ENCODE measurements around the gene CRISP3. TPM values are rescaled to one million over a fixed set of nuclear protein-coding genes. Genes with fewer than 3 reads are reported as not detected.
"Not testable (repeated sequence)": the region's sequence is repeated elsewhere in the genome, so short reads cannot be mapped to it uniquely, and the experiment has no call there.

The CRISP3 gene
- total and polyA plus RNA-seq, 8 donors, result 0.55 to 6.8 TPM; not detected in 6

DNA sequence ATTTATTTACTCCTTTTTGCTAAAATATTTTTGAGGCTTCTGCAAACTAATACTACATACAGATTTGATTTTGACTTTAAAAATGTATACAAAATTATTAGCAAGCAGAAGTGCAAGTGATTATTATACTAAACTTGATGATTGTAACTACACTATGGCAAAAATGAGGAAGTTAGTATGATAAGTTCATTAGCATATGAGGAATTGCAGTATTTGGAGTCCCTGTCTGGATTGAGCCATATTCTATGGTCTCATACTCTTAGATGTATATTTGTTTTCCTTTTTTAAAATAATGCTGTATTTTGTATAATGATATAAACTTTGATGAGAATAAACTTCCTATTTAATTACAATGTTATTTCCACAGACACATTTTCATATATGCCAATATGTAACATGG is 13.9 kb downstream of the CRISP3 start:
- TF ChIP-seq POLR2A (IDR thresholded peaks at IDR 0.05), result no peak
- TF ChIP-seq, protein P1, sequence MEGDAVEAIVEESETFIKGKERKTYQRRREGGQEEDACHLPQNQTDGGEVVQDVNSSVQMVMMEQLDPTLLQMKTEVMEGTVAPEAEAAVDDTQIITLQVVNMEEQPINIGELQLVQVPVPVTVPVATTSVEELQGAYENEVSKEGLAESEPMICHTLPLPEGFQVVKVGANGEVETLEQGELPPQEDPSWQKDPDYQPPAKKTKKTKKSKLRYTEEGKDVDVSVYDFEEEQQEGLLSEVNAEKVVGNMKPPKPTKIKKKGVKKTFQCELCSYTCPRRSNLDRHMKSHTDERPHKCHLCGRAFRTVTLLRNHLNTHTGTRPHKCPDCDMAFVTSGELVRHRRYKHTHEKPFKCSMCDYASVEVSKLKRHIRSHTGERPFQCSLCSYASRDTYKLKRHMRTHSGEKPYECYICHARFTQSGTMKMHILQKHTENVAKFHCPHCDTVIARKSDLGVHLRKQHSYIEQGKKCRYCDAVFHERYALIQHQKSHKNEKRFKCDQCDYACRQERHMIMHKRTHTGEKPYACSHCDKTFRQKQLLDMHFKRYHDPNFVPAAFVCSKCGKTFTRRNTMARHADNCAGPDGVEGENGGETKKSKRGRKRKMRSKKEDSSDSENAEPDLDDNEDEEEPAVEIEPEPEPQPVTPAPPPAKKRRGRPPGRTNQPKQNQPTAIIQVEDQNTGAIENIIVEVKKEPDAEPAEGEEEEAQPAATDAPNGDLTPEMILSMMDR (IDR thresholded peaks at IDR 0.05), result no peak
- no peak for TF ChIP-seq POLR2AphosphoS5 (IDR thresholded peaks at IDR 0.05)
- no peak for TF ChIP-seq EP300 (IDR thresholded peaks at IDR 0.05)
- no peaks in the 10 kb centered on the region for H3K9me3 ChIP-seq
- no peaks in the 10 kb centered on the region for H3K36me3 ChIP-seq
- no peaks in the 10 kb centered on the region for H3K4me1 ChIP-seq
- intact Hi-C loops (cut with DNase I; ENCODE audit: low total_unique reads), result no loop called here
- no peak for DNase-seq
- no peak overlapping the region for H3K27ac ChIP-seq
- no peaks in the 10 kb centered on the region for H3K27me3 ChIP-seq
- H3K4me3 ChIP-seq, result no peak overlapping the region

DNA sequence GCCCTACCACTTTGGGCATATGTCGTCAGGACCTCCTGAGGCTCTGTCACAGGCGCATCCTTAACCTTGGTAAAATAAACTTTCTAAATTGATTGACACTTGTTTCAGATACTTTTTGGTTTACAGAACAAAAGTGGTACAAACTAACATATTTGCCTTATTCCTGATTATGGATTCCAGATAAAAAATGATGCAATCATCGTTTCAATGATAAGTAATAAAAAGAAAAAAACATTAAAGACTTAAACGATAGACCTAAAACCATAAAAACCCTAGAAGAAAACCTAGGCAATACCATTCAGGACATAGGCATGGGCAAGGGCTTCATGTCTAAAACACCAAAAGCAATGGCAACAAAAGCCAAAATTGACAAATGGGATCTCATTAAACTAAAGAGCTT is 20.3 kb downstream of the CRISP3 start:
- intact Hi-C loops (cut with DNase I; ENCODE audit: low total_unique reads); H3K9me3 ChIP-seq; H3K27ac ChIP-seq; H3K4me1 ChIP-seq; H3K4me3 ChIP-seq; H3K36me3 ChIP-seq; H3K27me3 ChIP-seq; DNase-seq: not testable (repeated sequence)
- 63 to 84% (median 71%) methylated on average over 4 of the region's 4 CpGs for WGBS, 5 donors

GRCh38 chr6:49721297-49721696 is 22.9 kb downstream of the CRISP3 start:
- Histone ChIP-seq H3K9me3 (peaks cover 0 to 10% (median 1%) of the 10 kb centered on the region in 4 donors), H3K27ac (no peak overlapping the region), H3K36me3 (no peaks in the 10 kb centered on the region), H3K27me3 (no peaks in the 10 kb centered on the region), H3K4me1 (no peaks in the 10 kb centered on the region), H3K4me3 (no peak overlapping the region)
- intact Hi-C loops (cut with DNase I; ENCODE audit: low total_unique reads), result no loop called here
- DNase-seq, result no peak
- TF ChIP-seq, protein P1 (IDR thresholded peaks at IDR 0.05), result no peak
- TF ChIP-seq POLR2A (IDR thresholded peaks at IDR 0.05), result no peak
- TF ChIP-seq POLR2AphosphoS5 (IDR thresholded peaks at IDR 0.05), result no peak
- no peak for TF ChIP-seq EP300 (IDR thresholded peaks at IDR 0.05)
- WGBS, 5 donors, result 60 to 73% (median 68%) methylated on average over 2 of the region's 2 CpGs

DNA sequence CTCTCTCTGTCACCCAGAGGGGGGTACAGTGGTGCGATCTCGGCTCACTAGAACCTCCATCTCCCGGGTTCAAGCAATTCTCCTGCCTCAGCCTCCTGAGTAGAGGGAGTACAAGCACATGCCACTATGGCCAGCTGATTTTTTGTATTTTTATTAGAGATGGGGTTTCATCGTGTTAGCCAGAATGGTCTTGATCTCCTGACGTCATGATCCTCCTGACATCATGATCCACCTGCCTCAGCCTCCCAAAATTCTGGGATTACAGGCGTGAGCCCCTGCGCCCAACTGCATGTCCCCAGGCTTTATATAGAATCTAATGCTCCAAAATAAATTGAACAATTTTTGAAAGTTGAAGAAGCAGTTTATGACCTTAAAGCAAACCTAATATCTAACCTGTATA is 23.8 kb downstream of the CRISP3 start:
- Histone ChIP-seq H3K36me3 (no peaks in the 10 kb centered on the region), H3K9me3 (peaks cover 0 to 10% (median 1%) of the 10 kb centered on the region in 4 donors), H3K27me3 (no peaks in the 10 kb centered on the region), H3K4me1 (no peaks in the 10 kb centered on the region), H3K27ac (no peak overlapping the region), H3K4me3 (no peak overlapping the region)
- WGBS, 5 donors, result 86 to 89% (median 88%) methylated on average over 7 of the region's 7 CpGs
- intact Hi-C loops (cut with DNase I; ENCODE audit: low total_unique reads), result no loop called here
- DNase-seq, result no peak
- TF ChIP-seq POLR2AphosphoS5 (IDR thresholded peaks at IDR 0.05) (no peak), POLR2A (IDR thresholded peaks at IDR 0.05) (no peak), EP300 (IDR thresholded peaks at IDR 0.05) (no peak)
- TF ChIP-seq, protein P1 (IDR thresholded peaks at IDR 0.05), result no peak

DNA sequence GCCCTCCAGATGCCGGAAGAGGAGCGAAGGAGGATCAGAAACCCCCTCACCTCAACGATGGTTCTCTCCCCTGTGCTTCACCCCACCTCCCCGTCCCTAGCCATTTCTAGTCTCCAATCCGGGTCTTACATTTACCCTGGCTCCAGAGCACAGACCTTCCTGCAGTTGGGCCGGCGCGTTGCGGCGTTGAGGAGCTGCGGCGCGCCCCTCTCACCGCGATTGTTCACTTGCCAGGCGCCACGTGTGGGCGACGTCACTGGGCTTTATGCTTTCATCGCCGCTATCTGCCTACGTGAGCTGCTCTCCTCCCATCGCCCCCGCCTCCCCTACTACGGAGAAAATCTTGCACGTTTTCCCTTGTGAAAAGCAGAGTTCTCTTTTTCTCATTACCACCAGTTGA is 30.8 kb downstream of the CRISP3 start, which contains the start of gene CRISP2:
CRISP2 (minus strand) TSS at position 198 of the 400 bp plus-strand sequence. CDS start 4,347 bp downstream, outside the sequence.
- WGBS, 5 donors, result 27 to 69% (median 35%) methylated on average over 25 to 26 of the region's 26 CpGs
- DNase-seq, result peak in 1 of 2 donors; percentile 67
- intact Hi-C loops (cut with DNase I; ENCODE audit: low total_unique reads), result no loop called here
- H3K27me3 ChIP-seq, result no peaks in the 10 kb centered on the region
- no peaks in the 10 kb centered on the region for H3K36me3 ChIP-seq
- no peak within 1 kb of the TSS for H3K4me3 ChIP-seq
- H3K9me3 ChIP-seq, result no peaks in the 10 kb centered on the region
- no peak for TF ChIP-seq POLR2AphosphoS5 (IDR thresholded peaks at IDR 0.05)
- no peak for TF ChIP-seq POLR2A (IDR thresholded peaks at IDR 0.05)
- TF ChIP-seq EP300 (IDR thresholded peaks at IDR 0.05), result no peak
- TF ChIP-seq, protein P1 (IDR thresholded peaks at IDR 0.05), result no peak
- no peaks in the 10 kb centered on the region for H3K4me1 ChIP-seq
- no peak within 1 kb of the TSS for H3K27ac ChIP-seq

Measured in stomach (tissue), 9 donors.